GDM1 (cell line): ENCODE measurements around the gene THSD7A.

Experiments used
- DNase-seq: peaks from one replicate; lab custom pipeline; 2025; lab: John Stamatoyannopoulos, UW

THSD7A gene

DNA sequence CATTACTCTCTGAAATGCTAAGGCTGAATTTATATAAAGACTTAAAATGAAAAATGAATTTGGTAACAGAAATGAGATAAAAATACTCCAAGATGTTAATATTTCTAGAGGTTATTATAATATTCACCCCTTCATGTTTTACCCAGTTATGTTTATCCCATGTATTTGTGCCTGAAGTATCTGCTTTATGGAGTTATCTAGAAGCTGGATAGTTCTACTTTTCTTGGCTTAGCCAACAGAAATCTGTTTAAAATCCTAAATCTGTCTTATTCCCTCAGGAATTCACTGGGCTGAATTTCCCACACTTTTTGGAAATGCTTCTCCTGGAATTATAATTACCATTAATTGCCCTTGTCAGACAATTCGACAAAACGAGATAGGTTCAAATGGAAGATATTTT lies 201.6 kb downstream of the THSD7A start:
- DNase-seq, result no peak

GRCh38 chr7:11625669-11626068 lies 206.3 kb downstream of the THSD7A start:
- no peak for DNase-seq

- DNase-seq, result no peak
Measured at GRCh38 chr7:11623093-11623678, 208.8 kb downstream of the THSD7A start.

- DNase-seq, result no peak
Measured at GRCh38 chr7:11620406-11621253, 211.4 kb downstream of the THSD7A start.

- DNase-seq, result no peak
Measured at GRCh38 chr7:11616466-11616865, 215.5 kb downstream of the THSD7A start.

- no peak for DNase-seq
Measured at GRCh38 chr7:11615174-11615573, 216.8 kb downstream of the THSD7A start.

- no peak for DNase-seq
Measured at GRCh38 chr7:11613292-11613930, 218.6 kb downstream of the THSD7A start.

DNA sequence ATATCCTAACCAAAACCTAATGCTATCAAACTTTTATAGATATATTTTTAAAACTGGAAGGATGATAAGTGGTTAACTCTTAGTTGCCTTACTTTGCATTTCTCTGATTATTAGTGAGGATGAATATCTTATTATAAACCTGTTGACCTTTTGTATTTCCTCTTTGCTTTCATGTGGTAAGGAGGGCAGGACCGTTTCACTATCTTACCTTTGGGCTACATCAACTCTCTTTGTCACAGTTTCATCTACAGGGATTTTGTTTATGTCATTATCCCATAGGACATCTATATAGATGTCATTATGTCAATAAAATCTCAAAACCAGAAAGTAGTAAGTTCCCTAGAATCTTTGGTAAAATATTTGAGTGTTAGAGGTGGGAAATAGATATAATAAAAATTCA lies 219.3 kb downstream of the THSD7A start:
- DNase-seq, result no peak

GRCh38 chr7:11609096-11609670 lies 222.8 kb downstream of the THSD7A start:
- DNase-seq, result no peak

DNA sequence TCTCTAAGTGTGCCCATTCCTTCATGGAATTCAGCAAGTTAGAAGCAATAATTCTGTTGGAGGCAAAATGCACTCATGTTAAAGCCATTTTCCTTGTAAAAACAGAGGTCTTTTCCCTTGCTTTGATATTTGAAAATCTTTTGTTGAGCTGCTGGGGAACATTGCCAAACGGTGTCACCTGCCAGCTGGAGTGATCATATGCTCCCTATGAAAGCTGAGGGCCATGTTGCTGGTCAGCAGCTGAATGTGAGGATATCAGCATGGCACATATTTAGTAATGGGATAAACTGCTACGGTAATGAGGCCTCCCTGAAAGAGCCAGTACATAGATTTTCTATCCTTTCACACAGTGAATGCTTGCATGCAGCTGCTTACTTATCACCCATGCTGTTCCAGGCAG lies 224.3 kb downstream of the THSD7A start:
- no peak for DNase-seq

DNA sequence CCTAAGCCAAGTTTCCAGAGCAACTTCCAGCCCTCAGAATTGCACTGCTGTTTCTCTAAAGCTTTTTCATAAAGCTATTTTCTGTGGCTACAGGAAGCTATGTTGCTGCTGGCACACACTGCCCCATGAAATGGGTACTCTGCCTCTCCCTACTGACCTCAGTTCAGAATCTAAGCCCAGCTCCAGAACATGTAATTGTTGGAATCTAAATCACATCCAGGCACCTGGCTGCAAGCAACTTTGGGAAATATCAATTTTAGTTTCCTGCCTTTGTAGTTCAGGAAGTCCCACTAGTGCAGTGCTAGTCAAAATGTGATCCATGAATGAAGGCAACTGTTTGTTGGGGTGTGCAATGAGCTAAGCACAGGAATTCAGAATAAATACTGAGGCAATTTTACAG lies 226.2 kb downstream of the THSD7A start:
- no peak for DNase-seq

DNA sequence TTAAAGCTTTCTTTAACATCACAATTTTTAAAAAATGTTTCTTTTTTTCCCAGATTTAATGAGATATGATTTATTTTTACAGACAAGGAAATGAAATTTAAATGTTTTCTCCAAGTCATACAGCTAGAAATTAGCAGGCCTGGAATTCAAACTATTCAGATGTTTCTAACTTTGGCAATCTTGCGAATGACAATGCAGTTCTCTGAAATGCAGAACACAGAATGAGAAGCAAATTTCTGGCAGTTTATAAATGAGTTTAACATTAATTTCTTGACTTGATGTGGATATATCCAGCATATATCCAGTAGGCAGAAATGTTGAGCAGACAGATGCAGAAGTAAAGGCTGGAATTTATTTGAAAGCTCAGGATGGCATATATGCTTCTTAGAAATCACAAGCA lies 227.5 kb downstream of the THSD7A start:
- DNase-seq, result no peak

DNA sequence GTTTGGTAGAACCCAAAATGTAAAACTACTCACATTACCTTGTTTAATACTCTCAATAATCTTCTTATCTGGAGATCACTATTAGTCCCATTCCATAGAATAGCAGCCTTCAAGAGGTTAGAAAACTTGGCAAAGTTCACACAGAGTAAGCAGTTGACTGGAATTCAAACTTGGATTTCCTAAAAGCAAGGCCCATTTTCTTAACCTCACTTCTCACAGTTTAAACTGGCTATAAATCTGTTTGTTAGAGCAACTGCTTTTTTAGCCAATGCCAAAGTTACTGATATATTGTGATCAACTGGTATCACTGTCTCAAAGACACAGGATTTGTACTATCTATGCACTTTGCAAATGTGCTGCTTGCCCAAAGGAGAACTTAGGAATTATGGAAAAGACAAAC lies 230.2 kb downstream of the THSD7A start:
- no peak for DNase-seq

- DNase-seq, result no peak
Measured at GRCh38 chr7:11593322-11593721, 238.7 kb downstream of the THSD7A start.

DNA sequence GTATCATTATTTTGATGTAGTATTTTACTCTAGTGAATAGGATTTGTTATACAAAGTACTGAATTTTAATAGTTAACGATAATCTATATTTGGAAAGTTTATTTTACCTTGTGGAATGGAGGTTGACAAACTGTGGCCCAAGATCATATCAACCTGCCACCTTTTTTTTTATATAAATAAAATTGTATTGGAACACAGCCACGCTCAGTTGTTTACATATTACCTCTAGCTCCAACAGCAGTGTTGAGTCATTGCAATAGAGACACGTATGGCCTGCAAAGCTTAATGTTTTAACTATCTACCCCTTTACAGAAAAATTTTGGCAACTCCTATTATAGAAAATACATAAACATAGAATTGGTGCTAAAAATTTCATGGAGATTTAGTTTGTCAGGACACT lies 239.3 kb downstream of the THSD7A start:
- DNase-seq, result no peak

- DNase-seq, result no peak
Measured at GRCh38 chr7:11591943-11592342, 240.1 kb downstream of the THSD7A start.

DNA sequence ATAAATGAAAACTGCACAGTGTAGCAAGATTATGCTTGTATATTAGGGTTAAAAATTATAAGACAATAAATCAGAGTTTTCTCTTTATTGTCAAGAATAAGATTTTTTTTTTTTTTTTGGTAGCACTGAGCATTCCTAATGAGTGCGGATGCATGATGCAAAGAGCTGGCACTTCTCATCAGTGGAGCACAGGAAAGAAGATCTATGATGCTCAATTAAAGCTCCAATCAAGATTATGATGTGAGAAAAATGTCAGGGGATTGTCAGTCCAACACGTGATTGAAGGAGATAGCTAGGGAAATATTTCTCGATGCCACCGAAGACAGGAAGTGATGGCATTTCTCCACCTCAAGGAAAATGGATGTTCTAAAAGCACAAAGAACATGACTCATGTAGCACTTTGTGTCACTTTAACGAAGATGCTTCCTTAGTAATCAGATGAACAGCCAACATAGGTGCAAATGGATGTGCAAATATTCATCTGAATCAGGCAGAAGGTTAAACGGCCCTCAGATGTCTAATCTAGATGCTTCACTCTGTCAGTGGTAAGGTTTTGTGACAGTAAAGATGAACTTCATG lies 240.9 kb downstream of the THSD7A start:
- DNase-seq, result no peak

GRCh38 chr7:11589251-11589650 lies 242.7 kb downstream of the THSD7A start:
- DNase-seq, result no peak

- DNase-seq, result no peak
Measured at GRCh38 chr7:11587814-11588213, 244.2 kb downstream of the THSD7A start.

DNA sequence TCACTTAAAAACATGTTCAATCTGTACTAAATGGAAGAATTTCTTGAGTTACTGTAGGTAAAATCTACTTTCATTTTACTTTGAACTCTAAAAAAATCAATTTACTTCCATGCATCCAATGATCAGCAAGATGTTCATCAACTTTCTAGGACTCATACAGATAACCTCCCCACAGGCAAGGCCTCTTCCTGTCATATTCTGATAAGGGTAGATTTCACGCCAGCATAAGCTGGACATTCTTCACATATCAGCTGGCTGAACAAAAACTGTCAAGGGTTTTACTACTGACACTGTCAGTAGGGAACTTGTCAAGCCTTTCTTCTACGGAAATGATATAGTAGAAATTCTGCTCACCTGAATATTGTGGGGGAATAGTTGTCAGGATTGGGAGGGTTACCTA lies 244.9 kb downstream of the THSD7A start:
- no peak for DNase-seq

GRCh38 chr7:11584406-11585031 lies 247.5 kb downstream of the THSD7A start:
- DNase-seq, result no peak

GRCh38 chr7:11579141-11579540 lies 252.9 kb downstream of the THSD7A start:
- no peak for DNase-seq
